ENCODE measurements around the gene NTNG2. TPM values are rescaled to one million over a fixed set of nuclear protein-coding genes. Genes with fewer than 3 reads are reported as not detected.
"Not testable (repeated sequence)": the region's sequence is repeated elsewhere in the genome, so short reads cannot be mapped to it uniquely, and the experiment has no call there.

Gene NTNG2
- total RNA-seq, 1 donor from 2014 or later, result 0.42 TPM

- Histone ChIP-seq H3K36me3 (ENCODE audit: control insufficient read depth, insufficient read depth, low read length) (no peaks in the 10 kb centered on the region), H3K27me3 (ENCODE audit: control insufficient read depth, insufficient read depth, low read length) (peaks cover 48% of the 10 kb centered on the region), H3K4me3 (ENCODE audit: low read depth, low read length) (no peak overlapping the region)
- TF ChIP-seq CTCF (IDR thresholded peaks at IDR 0.05; ENCODE audit: insufficient read depth, low read length, poor library complexity, severe bottlenecking), result no peak
- no peak for DNase-seq (ENCODE audit: low read depth)
Measured at GRCh38 chr9:132125361-132125760, 36.5 kb upstream of the NTNG2 start.

- TF ChIP-seq CTCF (IDR thresholded peaks at IDR 0.05; ENCODE audit: insufficient read depth, low read length, poor library complexity, severe bottlenecking), result no peak
Measured at GRCh38 chr9:132125944-132126679, 35.7 kb upstream of the NTNG2 start.

GRCh38 chr9:132126680-132127236, 35.1 kb upstream of the NTNG2 start:
- peaks cover 48% of the 10 kb centered on the region for H3K27me3 ChIP-seq (ENCODE audit: control insufficient read depth, insufficient read depth, low read length)
- no peak overlapping the region for H3K4me3 ChIP-seq (ENCODE audit: low read depth, low read length)
- no peak for TF ChIP-seq CTCF (IDR thresholded peaks at IDR 0.05; ENCODE audit: insufficient read depth, low read length, poor library complexity, severe bottlenecking)
- no peaks in the 10 kb centered on the region for H3K36me3 ChIP-seq (ENCODE audit: control insufficient read depth, insufficient read depth, low read length)
- DNase-seq (ENCODE audit: low read depth), result no peak

More at GRCh38 chr9:132125944-132126679, 35.7 kb upstream of the NTNG2 start:
- no peak for DNase-seq (ENCODE audit: low read depth)
- no peak overlapping the region for H3K4me3 ChIP-seq (ENCODE audit: low read depth, low read length)
- H3K27me3 ChIP-seq (ENCODE audit: control insufficient read depth, insufficient read depth, low read length), result peaks cover 47% of the 10 kb centered on the region
- H3K36me3 ChIP-seq (ENCODE audit: control insufficient read depth, insufficient read depth, low read length), result no peaks in the 10 kb centered on the region

- no peak for TF ChIP-seq CTCF (IDR thresholded peaks at IDR 0.05; ENCODE audit: insufficient read depth, low read length, poor library complexity, severe bottlenecking)
- Histone ChIP-seq H3K27me3 (ENCODE audit: control insufficient read depth, insufficient read depth, low read length) (peaks cover 50% of the 10 kb centered on the region), H3K36me3 (ENCODE audit: control insufficient read depth, insufficient read depth, low read length) (no peaks in the 10 kb centered on the region), H3K4me3 (ENCODE audit: low read depth, low read length) (no peak overlapping the region)
- DNase-seq (ENCODE audit: low read depth), result no peak
Measured at GRCh38 chr9:132127888-132128534, 33.8 kb upstream of the NTNG2 start.

GRCh38 chr9:132129535-132129934, 32.3 kb upstream of the NTNG2 start:
- DNase-seq (ENCODE audit: low read depth), result no peak
- TF ChIP-seq CTCF (IDR thresholded peaks at IDR 0.05; ENCODE audit: insufficient read depth, low read length, poor library complexity, severe bottlenecking), result no peak
- H3K36me3 ChIP-seq (ENCODE audit: control insufficient read depth, insufficient read depth, low read length), result no peaks in the 10 kb centered on the region
- peaks cover 49% of the 10 kb centered on the region for H3K27me3 ChIP-seq (ENCODE audit: control insufficient read depth, insufficient read depth, low read length)
- no peak overlapping the region for H3K4me3 ChIP-seq (ENCODE audit: low read depth, low read length)

GRCh38 chr9:132134085-132134484, 27.8 kb upstream of the NTNG2 start:
- H3K36me3 ChIP-seq (ENCODE audit: control insufficient read depth, insufficient read depth, low read length); DNase-seq (ENCODE audit: low read depth); H3K4me3 ChIP-seq (ENCODE audit: low read depth, low read length): not testable (repeated sequence)
- peaks cover 32% of the 10 kb centered on the region for H3K27me3 ChIP-seq (ENCODE audit: control insufficient read depth, insufficient read depth, low read length)
